ENCODE measurements around the gene BGLAP. TPM values are rescaled to one million over a fixed set of nuclear protein-coding genes. Genes with fewer than 3 reads are reported as not detected.

BGLAP gene
- total RNA-seq: 0.19 and 0.27 TPM in 2 replicates

DNA sequence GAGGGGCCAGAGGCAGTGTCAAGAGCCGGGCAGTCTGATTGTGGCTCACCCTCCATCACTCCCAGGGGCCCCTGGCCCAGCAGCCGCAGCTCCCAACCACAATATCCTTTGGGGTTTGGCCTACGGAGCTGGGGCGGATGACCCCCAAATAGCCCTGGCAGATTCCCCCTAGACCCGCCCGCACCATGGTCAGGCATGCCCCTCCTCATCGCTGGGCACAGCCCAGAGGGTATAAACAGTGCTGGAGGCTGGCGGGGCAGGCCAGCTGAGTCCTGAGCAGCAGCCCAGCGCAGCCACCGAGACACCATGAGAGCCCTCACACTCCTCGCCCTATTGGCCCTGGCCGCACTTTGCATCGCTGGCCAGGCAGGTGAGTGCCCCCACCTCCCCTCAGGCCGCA is at the start of gene BGLAP:
BGLAP (plus strand) TSS at position 259 of the 400 bp plus-strand sequence; CDS start at position 307, 48 bp downstream.

DNA sequence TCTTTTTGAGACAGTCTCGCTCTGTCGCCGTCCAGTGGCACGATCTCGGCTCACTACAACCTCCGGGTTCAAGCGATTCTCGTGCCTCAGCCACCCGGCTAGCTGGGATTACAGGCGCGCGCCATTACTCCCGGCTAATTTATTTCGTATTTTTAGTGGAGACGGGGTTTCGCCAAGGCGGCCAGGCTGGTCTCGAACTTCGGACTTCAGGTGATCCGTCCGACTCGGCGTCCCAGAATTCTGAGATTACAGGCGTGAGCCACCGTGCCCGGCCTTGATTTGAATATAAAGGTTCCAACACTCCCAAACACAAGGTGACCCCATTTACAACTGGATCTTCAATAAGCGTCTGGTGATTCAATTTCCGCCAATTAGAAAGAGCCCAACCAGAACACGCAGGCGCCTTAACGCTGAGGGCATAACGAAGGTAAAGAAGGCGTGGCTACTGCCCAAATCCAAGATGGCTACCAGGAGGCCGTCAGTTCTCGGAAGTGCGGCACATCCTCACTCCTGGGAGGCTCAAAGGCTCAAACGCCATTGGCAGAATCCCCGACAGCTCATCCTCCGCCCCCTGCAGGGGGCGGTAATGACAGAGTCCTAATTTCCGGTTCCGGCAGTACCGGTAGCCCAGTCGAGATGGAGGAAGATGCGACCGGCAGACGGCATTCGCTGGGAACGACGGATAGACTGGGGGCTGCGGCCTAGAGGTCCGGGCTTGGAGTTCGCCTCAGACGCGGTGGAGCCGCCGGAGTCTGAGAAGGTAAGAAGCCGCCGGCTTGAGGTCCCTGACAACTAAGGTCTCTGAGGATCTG is 48.3 kb upstream of the BGLAP start, which contains the start of gene SLC25A44:
SLC25A44 (plus strand) TSS at position 617 of the 812 bp plus-strand sequence. CDS start 5,744 bp downstream, outside the sequence.

DNA sequence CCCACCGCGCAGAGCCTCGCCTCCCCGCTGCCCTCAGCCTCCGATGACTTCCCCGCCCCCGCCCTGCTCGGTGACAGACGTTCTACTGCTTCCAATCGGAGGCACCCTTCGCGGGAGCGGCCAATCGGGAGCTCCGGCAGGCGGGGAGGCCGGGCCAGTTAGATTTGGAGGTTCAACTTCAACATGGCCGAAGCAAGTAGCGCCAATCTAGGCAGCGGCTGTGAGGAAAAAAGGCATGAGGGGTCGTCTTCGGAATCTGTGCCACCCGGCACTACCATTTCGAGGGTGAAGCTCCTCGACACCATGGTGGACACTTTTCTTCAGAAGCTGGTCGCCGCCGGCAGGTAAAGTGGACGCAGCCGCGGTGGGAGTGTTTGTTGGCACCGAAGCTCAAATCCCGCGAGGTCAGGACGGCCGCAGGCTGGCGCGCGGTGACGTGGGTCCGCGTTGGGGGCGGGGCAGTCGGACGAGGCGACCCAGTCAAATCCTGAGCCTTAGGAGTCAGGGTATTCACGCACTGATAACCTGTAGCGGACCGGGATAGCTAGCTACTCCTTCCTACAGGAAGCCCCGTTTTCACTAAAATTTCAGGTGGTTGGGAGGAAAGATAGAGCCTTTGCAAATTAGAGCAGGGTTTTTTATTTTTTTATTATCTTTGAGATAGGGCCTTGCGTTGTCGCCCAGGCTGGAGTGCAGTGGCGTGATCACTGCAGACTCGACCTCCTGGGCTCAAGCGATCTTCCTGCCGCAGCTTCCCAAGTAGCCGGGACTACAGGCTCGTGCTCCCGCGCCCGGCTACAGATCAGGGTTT is 28.9 kb upstream of the BGLAP start, which contains the start of gene PMF1:
PMF1 (plus strand) TSS at position 175 of the 811 bp plus-strand sequence; CDS start at position 184, 9 bp downstream.

DNA sequence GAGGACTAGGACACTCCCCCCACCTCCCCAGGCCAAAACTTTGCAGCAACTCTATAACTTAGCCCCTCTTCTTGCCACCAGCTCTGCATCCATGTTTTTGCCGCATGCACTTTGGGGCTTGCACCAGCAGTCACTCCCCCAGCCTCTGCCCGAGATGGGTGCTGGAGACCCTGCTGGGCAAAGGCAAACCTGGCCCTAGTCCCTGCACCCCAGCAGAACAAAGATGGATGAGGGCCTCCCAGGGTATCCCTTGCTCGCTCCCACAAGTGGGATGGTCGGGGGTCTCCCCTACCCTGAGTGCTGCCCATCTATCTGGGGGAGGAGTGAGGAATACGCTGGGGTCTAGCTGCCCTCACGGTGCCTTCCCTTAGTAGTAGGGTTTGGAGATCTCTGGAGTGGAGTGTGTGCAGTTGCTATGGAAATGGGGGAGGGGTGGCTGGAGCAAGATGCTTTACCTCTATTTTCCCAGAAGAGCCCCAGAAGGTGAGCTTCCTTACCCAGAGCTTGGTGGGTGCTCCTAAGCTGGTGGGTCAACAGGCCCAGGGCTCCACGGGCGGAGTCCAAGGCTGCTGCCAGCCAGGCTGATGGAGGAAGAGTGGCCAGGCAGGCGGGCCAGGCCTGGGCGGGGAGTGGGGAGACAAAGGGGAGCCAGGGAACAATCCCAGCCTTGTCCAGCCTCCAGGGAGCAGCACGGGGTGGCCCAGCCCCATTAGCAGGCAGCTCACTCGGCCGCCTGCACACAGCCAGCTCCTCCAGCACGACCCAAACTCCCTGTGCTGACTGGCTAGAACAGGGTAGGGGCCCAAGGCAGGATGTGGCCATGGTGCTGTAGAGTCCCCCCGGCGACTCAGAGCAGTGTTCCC is 5.7 kb downstream of the BGLAP start, which contains the start of gene PAQR6:
PAQR6 (minus strand) TSS at position 597 of the 863 bp plus-strand sequence. CDS start 1,325 bp downstream, outside the sequence.

DNA sequence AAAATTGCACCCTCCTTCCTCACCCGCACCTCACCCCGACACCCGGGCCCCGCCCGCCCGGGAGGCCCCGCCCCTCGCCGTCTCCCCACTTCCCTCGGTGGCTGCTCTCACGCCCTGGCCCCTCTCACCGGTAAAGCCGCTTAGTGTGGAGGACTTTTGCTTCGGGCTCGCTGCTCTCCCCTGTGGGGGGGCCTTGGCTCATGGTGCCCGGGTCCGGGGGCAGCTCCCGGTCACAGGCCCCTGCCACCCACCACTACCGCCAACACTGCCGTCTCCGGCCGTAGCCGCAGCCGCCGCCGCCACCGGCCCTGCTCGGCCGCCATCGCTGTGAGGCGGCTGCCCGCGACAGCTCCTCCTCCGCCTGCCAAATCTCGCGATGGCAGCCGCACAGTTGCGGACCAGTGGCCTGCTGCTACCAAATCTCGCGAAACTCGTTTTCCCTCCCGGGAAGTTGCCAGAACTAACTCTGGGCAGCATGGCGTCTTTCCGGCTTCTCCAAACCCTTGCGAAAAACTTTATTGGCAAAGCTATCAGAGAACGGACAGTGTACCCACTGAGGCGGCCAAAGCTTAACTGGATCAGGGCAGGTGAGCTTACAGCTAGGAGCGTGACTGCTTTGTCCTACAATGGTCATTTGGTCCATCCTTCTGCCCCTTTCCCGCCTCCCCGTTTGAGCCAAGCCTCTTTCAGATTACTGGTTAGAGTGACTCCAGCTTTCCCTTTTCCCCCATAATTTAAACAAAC is 40.7 kb downstream of the BGLAP start, which contains the start of gene SMG5:
SMG5 (minus strand) TSS at position 347 of the 744 bp plus-strand sequence; CDS start at position 202, 145 bp downstream.

DNA sequence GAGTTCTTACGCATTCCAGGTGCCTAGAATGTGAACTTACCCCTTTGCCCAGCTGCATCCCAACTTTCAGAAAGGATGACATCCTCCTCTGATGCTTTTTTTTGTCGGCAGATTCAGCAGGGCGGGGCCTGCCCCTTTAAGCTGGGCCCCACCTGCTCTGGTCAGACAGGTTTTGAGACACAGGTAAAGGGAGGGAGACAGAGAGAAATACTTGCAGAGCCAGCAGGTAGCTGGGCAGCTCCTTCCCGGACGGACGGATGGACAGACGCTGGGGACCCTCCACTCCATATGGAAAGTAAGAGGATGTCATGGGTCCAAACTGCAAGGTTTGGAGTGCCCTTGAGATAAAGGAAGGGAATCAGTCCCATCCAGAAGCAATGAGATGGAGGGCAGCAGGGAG is 42.1 kb downstream of the BGLAP start, which contains the start of gene TMEM79:
TMEM79 (plus strand) TSS at position 214 of the 400 bp plus-strand sequence. CDS start 902 bp downstream, outside the sequence.

Other genes starting within 250 kb of the BGLAP start
- 278 and 411 TPM in 2 replicates for gene SSR2, start 221.2 kb upstream of the BGLAP start, total RNA-seq
- 17.2 and 17.4 TPM in 2 replicates for gene UBQLN4, start 188.4 kb upstream of the BGLAP start, total RNA-seq
- gene LAMTOR2, start 187.4 kb upstream of the BGLAP start, total RNA-seq: 71.8 and 96.3 TPM in 2 replicates
- gene RAB25, start 181.0 kb upstream of the BGLAP start, total RNA-seq: not detected in 2 replicates
- 5.6 and 12.3 TPM in 2 replicates for gene MEX3A, start 159.7 kb upstream of the BGLAP start, total RNA-seq
- gene LMNA, start 127.5 kb upstream of the BGLAP start, total RNA-seq: 737 and 1,090 TPM in 2 replicates
- 0.27 and 0.56 TPM in 2 replicates for gene SEMA4A, start 88.6 kb upstream of the BGLAP start, total RNA-seq
- gene SLC25A44, start 48.1 kb upstream of the BGLAP start, total RNA-seq: 8.3 and 10.0 TPM in 2 replicates
- gene PMF1, start 29.2 kb upstream of the BGLAP start, total RNA-seq: 32.5 and 45.0 TPM in 2 replicates
- gene PAQR6, start 5.9 kb downstream of the BGLAP start, total RNA-seq: 0.27 and 0.47 TPM in 2 replicates
- 48.9 and 61.2 TPM in 2 replicates for gene SMG5, start 40.6 kb downstream of the BGLAP start, total RNA-seq
- 1.2 and 1.5 TPM in 2 replicates for gene TMEM79, start 42.1 kb downstream of the BGLAP start, total RNA-seq
- gene GLMP, start 53.5 kb downstream of the BGLAP start, total RNA-seq: 31.9 and 38.0 TPM in 2 replicates
- 0.09 TPM in 1 of 2 replicates, not detected in the other for gene VHLL, start 57.1 kb downstream of the BGLAP start, total RNA-seq
- gene CCT3, start 96.1 kb downstream of the BGLAP start, total RNA-seq: 671 and 748 TPM in 2 replicates
- not detected in 2 replicates for gene TSACC, start 96.3 kb downstream of the BGLAP start, total RNA-seq
- gene RHBG, start 127.0 kb downstream of the BGLAP start, total RNA-seq: not detected in 2 replicates